ELF-1 (cell line): Measurements from ENCODE around the gene PLPP2.

Experiments used
- DNase-seq: peaks from one replicate; pipeline ENCODE4 v3.0.0-alpha.2; 2016; ENCODE audit warnings: low read depth, low spot score

The PLPP2 gene

DNA sequence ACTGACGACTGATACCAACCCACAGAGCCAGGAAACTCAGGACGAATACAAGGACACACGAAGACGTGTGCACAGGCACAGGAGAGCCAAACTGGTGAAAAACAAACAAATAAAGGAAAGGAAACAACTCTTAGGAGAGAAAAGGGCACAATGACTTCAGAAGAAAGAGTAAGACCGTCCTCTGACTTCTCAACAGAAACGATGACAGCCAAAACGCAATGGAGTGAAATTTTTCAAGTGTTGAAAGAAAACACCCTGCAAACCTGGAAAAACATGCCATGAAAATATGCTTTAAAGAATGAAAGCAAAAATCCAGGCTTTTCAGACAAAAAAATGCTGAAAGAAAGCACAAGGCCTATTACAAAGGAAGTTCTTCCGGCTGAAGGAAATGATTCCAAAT is 24.6 kb upstream of the PLPP2 start:
- DNase-seq, result no peak

DNA sequence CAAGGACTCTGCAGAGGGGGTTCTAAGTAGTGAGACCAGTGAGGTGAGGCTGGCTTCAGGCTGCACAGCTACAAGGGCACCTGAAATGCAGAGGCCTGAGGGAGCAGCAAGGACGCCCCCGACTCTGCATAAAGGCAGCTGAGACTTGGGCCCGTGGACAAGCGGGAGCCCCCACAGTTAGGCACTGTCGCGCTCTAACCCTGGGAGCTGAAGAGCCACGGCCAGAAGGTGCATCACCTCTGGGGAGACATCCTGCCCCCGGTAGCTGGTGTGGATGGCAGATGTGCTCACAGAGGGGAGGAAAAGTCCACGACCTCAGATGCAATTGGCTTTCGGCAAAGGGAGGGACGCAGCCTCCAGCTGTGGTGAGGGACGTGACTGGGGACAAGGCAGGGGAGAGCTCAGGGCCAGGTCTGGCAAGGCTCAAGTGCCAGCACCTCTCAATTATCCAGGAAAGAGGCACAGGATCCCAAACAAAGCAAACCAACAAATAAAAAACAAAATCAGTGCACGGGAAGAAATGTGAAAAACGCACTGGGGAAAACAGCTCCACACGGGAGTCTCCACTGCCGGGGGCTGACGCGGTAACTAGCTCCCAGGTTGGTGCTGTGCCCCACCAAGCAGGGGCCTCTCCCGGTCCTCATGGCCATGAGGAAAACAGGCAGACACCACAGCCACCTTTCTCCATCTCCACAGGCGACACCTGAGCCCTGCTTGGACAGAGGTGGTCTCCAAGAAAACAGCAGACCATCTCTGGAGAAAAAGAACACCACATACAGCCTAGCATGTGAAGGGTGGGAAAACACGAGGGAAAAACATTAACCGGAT is 23.0 kb upstream of the PLPP2 start:
- no peak for DNase-seq

GRCh38 chr19:313169-313987 is 22.2 kb upstream of the PLPP2 start:
- no peak for DNase-seq

GRCh38 chr19:311813-312261 is 20.6 kb upstream of the PLPP2 start:
- no peak for DNase-seq

- DNase-seq, result no peak
Observed at GRCh38 chr19:310781-311496, 19.7 kb upstream of the PLPP2 start.

DNA sequence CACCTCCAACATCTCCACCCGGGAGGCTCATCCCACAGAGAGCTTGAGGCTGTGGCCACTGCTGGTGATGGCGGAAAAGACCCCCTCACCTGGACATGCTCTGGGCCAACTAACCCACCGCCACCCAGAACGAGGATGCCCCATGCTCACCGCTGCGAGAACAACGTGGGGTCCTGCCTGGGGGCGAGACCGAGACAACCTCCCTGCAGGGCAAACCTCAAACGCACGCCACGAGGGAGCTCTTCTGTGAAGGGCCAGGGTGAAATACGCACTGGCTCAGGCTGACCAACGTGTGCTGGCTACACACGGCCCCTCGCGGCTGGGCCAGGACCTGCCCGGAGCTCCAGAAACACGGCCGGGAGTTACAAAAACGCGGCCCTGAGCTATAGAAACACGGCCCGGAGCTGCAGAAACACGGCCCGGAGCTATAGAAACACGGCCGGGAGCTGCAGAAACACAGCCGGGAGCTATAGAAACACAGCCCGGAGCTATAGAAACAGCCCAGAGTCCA is 19.0 kb upstream of the PLPP2 start:
- no peak for DNase-seq

GRCh38 chr19:309206-309565 is 18.0 kb upstream of the PLPP2 start:
- no peak for DNase-seq

DNA sequence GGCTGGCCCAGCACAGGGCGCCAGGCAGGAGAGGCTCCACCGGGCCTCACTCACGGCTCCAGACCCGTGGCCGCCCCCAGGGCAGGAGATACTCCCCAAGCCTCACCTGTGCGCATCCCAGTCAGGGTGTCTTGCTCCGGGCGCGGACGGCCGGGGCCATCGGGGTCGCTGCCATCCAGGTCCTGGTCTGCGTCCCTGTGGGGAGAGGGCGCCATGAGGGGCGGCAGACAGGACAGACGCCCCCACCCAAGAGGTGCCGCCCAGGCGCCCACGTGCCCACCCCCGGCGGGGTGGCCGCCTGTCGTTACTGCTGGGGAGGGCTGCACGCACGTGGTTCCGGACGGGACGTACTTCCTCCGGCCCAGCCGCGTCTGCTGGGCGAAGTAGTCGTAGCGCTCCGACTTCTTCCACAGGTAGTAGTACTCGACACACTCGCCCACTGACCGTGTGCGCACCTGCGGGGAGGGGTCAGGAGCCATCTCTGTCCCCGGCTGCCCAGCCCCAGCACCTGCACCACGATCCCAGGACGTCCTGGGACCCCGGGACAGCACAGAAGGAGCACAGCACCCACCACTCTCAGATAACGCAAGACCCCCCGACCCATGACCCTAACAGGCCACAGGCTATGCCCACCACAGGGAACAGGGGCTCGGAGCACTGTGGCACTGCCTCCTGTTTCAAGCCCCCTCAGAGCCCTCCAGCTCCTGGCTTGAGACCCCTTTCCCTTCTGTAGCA is 17.4 kb upstream of the PLPP2 start:
- no peak for DNase-seq

DNA sequence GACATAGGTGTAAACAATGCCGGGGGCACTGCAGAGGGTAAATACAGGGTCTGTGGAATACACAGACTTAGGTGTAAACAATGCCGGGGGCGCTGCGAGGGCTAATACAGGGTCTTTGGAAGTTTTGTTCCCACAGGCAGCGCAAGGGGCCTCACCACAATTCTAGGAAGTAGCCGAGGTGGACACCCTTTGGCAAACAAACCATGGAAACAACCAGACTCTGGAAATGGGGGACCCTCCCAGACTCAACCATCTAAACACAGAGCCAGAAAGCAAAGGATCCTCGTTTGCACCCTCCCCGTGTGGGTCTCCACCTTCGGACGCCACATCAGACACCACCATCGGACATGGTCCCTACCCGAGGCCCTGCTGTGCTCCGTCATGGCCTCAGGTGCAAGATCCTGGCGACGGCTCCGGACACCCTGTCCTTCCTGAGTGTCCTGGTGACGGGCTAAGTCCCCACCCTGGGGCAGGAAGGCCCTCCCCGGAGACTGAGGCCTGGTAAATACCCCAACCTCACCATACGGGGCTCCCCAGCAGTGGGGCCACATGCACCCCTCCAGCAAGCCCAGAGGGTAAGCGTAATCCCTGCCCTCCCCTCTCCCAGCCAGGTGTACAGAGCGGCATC is 16.7 kb upstream of the PLPP2 start:
- DNase-seq, result peak; percentile 73

DNA sequence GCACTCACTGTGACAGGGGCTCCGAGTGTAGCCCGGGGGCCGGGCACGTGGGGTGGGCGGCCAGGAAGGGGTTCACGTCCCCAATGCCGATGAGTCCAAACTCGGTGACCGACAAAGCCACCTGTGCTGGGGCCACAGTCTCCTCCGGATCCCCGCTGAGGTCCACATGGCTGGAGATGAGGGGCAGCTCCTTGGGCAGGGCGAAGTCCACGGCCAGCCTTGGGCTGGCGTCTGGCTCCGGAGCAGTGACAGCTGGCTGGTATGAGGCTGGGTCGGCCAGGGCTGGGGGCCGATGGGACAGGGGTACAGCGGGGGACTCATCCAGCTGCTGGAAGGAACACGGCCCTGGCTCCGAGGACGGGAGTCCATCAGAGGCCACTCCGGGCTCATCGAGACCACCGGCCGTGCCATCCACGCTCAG is 15.9 kb upstream of the PLPP2 start:
- no peak for DNase-seq

GRCh38 chr19:306151-306900 is 15.1 kb upstream of the PLPP2 start:
- DNase-seq, result no peak

DNA sequence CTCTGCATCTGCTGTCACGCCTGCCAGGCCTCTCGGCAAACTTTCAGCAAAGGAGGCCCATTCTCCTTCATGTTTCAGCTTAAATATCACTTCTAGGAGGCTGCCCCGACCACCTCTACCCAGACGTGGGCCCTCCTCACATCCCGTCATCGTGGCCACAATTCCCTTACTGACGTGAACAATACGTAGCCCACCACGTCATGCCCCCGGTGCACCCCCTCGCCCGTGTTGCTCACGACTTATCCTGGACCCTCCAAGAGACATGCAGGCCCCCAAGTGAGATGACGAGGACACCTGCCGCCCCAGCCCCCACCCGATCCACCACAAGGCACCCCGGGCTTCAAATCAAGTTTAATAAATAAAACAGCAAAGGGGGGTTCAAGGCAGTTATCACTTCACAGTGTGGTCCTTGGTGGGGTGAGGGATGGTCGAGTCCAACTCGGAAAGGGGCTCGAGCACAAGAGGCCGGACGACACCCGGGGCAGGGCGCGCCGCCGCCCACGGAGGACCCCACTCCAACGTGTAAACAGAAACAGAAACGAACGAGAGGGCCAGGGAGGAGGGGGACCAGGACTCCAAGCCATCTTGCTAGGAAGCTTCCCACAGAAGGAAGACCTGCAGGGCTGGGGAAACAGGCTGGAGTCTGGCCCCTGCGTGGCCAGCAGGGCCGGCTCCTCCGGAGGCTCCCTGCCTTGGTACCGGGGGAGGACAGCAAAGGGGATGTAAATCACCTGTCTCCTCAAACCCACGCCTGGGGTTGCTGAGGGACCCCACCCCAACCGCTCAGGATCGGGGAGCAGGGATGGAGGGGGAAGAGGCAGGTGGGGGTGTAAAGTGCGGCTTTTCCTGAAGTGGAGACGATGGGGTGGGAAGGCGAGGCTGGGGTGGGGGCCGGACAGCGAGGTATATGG is 14.3 kb upstream of the PLPP2 start:
- no peak for DNase-seq

- DNase-seq, result no peak
Observed at GRCh38 chr19:296476-297225, 5.4 kb upstream of the PLPP2 start.

DNA sequence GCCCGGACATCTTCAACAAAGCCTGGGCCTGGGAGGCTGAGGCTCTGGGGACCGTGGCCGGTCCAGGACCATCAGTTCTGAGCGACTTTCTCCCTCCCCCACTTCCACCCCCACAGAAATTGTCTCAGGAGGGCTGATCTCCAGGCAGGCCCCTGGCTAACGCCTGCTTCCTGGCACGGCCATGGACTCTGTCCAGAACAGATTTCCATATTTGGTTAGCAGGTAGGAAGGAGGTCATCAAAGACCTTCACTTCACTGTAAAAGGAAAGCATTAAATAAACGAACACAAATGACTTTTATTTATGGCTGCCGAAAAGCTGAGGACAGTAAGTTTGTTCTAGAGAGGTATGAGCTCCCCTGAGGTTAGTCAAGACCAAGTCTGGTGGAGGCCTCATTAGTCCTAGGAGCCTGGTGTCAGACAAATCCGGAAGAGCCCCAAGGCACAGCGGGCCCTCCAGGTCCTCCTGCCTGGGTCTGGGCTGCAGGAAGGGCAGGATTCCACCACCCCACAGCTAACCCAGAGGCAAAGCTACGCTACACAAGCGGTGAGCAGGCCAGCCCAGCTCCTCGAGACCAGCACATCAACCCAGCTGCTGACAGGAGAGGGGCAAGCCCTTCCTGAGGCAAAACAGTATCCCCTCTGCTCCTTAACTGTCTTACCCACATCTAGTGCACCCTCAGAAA is 4.6 kb upstream of the PLPP2 start:
- DNase-seq, result peak; percentile 75

DNA sequence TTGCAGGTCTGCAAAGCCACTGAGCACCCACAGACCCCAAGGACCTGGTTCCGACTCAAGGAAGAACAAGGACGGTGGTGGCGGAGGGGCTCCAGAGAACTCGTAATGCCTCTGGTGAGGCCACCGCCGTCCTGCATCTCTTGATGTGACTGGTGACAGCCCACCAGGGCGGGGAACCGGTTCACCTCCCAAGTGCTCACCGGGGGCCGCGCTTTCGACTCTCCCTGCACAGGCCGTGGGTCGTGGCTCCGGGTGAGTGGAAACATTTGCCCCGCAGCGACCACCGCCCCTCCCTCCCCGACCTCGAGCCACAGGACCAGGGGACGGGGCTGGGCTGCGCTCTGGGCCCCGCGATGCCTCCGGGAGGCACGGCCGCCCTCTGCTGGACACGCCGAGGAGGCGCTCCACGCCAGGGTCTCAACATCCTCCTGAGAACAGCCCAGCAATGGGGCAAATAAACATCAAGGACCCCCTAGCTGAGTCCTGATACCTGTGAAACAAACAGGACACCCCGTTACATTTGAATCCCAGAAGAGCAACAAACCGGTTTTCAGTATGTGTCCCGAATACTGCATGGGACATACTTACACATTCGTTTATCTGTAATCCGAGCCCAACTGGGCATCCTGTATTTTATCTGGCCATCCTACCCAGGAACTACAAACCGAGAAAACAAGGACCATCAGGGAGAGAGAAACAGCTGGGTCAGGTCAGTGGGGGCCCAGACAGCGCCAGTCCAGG is 3.9 kb upstream of the PLPP2 start:
- peak; percentile 76 for DNase-seq

DNA sequence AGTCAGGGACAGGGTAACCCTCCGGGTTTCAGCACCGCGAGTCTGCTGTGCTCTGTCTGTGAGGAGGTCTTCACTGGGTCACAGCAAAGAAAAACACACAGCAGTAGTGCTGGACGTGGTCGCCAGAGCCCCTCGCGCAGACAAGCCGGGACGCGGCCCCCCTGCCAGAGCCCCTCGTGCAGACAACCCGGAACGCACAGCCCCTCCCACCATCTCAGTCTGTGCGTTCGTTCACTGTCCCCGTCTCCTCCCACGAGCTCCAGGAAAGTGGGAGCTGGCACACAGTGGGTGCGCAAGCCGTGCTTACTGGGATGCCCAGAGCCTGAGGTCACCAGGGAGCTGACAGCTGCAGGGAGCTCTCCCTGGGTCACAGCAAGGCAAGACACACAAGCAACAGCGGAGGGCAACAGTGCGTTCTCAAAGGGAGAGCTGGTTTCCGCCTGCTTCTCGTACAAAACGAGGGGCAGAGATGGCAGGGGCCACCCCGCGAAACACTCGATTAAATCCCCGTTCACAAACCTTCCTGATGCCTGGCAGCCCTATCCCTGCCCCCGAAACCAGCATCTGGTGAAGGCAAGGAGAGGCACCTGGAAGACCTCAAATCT is 3.2 kb upstream of the PLPP2 start:
- DNase-seq, result no peak
